SK-N-SH (cell line): ENCODE results near the gene PPP1R36. TPM values are rescaled to one million over a fixed set of nuclear protein-coding genes. Genes with fewer than 3 reads are reported as not detected.

Experiments
- CTCF ChIA-PET: fragments of 300-600, 350-600 bp; formaldehyde crosslinking; extraction: SDS; loops from one replicate; lab custom pipeline; 2021; lab: Yijun Ruan, JAX
- POLR2A ChIA-PET: fragments of 350-600 bp; sonication (Branson Sonifier 250); formaldehyde crosslinking; extraction: SDS; loops from one replicate; lab custom pipeline; 2020; ENCODE audit warnings: antibody characterized with exemption, inconsistent platforms; lab: Yijun Ruan, JAX
- DNase-seq: peaks from one replicate; pipeline ENCODE4 v3.0.0; 2012
- H2AFZ ChIP-seq: fragments of 200-600 bp; sonication (generic); 2 replicates; pipeline ENCODE4 v1.8.1; 2016; ENCODE audit warnings: antibody characterized with exemption, mild to moderate bottlenecking, low read depth
- H3F3A ChIP-seq: fragments of 200-600 bp; sonication (generic); replicated peaks from 2 replicates; pipeline ENCODE3; 2016; ENCODE audit warnings: antibody characterized with exemption, mild to moderate bottlenecking; ENCODE audit not compliant: insufficient read depth
- H3K27ac ChIP-seq, 2 experiments: fragments of 200-500 bp in 1 of 2; fragments of 200-600 bp in 1 of 2; sonication (Bioruptor generic) in 1 of 2; sonication (generic), shearing (Covaris generic) in 1 of 2; 2 replicates each; pipeline versions ENCODE4 v1.5.1 to v1.6.1; 2014 to 2016; ENCODE audit warnings: low read depth in 2 of 2, inconsistent platforms in 1 of 2, low read length in 1 of 2, mild to moderate bottlenecking in 1 of 2, mixed read lengths in 1 of 2
- H3K27me3 ChIP-seq: fragments of 200-600 bp; sonication (generic), shearing (Covaris generic); 2 replicates; pipeline ENCODE4 v1.6.1; 2016; ENCODE audit warnings: mixed run types; ENCODE audit not compliant: insufficient read depth
- H3K36me3 ChIP-seq, 2 experiments: fragments of 200-500 bp in 1 of 2; fragments of 200-600 bp in 1 of 2; sonication (Bioruptor generic) in 1 of 2; sonication (generic) in 1 of 2; replicated peaks in 1 of 2; 2 replicates each; pipeline versions ENCODE3 to v1.5.1; 2014 to 2016; ENCODE audit warnings: low read length in 1 of 2, mild to moderate bottlenecking in 1 of 2; ENCODE audit not compliant: insufficient read depth in 2 of 2, control insufficient read depth in 1 of 2
- H3K4me1 ChIP-seq, 2 experiments: fragments of 200-500 bp in 1 of 2; fragments of 200-600 bp in 1 of 2; sonication (Bioruptor generic) in 1 of 2; sonication (generic), shearing (Covaris generic) in 1 of 2; 2 replicates each; pipeline versions ENCODE4 v1.5.1 to v1.6.1; 2014 to 2016; ENCODE audit warnings: low read depth in 1 of 2, low read length in 1 of 2, mixed run types in 1 of 2; ENCODE audit not compliant: insufficient read depth in 2 of 2, control insufficient read depth in 1 of 2
- H3K4me2 ChIP-seq: fragments of 200-600 bp; sonication (generic), shearing (Covaris generic); 2 replicates; pipeline ENCODE4 v1.6.1; 2017; ENCODE audit warnings: mixed run types
- H3K4me3 ChIP-seq, 2 experiments: fragments of 200-500 bp in 1 of 2; fragments of 200-600 bp in 1 of 2; sonication (Bioruptor generic) in 1 of 2; sonication (generic), shearing (Covaris generic) in 1 of 2; 2 replicates each; pipeline versions ENCODE4 v1.5.1 to v1.8.1; 2014 to 2016; ENCODE audit warnings: low read depth in 2 of 2, inconsistent platforms in 1 of 2, low read length in 1 of 2, mild to moderate bottlenecking in 1 of 2, mixed read lengths in 1 of 2, moderate library complexity in 1 of 2
- H3K79me2 ChIP-seq: fragments of 200-600 bp; sonication (generic); 2 replicates; pipeline ENCODE4 v1.8.1; 2017; ENCODE audit warnings: mild to moderate bottlenecking; ENCODE audit not compliant: insufficient read depth
- H3K9ac ChIP-seq: fragments of 200-600 bp; sonication (generic); 2 replicates; pipeline ENCODE4 v1.6.1; 2017; ENCODE audit warnings: mixed run types
- H3K9me2 ChIP-seq: fragments of 200-600 bp; sonication (generic); 2 replicates; pipeline ENCODE4 v1.6.1; 2017; ENCODE audit warnings: mixed run types
- H3K9me3 ChIP-seq: fragments of 200-600 bp; sonication (generic); 2 replicates; pipeline ENCODE4 v1.6.1; 2017; ENCODE audit warnings: mixed run types, mild to moderate bottlenecking, moderate library complexity
- H4K20me1 ChIP-seq: fragments of 200-600 bp; sonication (generic); 2 replicates; pipeline ENCODE4 v1.6.1; 2017; ENCODE audit warnings: mild to moderate bottlenecking, mixed run types; ENCODE audit not compliant: insufficient read depth
- CHD2 ChIP-seq: fragments of 150-350 bp; IDR thresholded peaks from 2 replicates; pipeline ENCODE4 v1.6.1; 2018; ENCODE audit warnings: low read length; ENCODE audit not compliant: partially characterized antibody
- EZH2phosphoT487 ChIP-seq: fragments of 200-600 bp; sonication (generic); IDR thresholded peaks from 2 replicates; pipeline ENCODE4 v1.6.1; 2017; ENCODE audit warnings: low read depth, mixed run types, mild to moderate bottlenecking, antibody characterized with exemption, moderate library complexity, borderline replicate concordance
- FOXJ3 ChIP-seq: sonication (generic); formaldehyde crosslinking; IDR thresholded peaks from 2 replicates; pipeline ENCODE4 v1.5.1; 2020; ENCODE audit warnings: mild to moderate bottlenecking, missing genetic modification reagents
- GABPA ChIP-seq: IDR thresholded peaks from 2 replicates; pipeline ENCODE4 v1.4.0; 2012; ENCODE audit warnings: low read depth, mild to moderate bottlenecking
- MXI1 ChIP-seq: IDR thresholded peaks from 2 replicates; pipeline ENCODE4 v1.6.1; 2012; ENCODE audit warnings: mild to moderate bottlenecking, low read depth, low read length, improper control_type of control experiment
- RAD21 ChIP-seq: IDR thresholded peaks from 2 replicates; pipeline ENCODE4 v1.6.1; 2012; ENCODE audit warnings: mild to moderate bottlenecking, low read length
- RXRA ChIP-seq: IDR thresholded peaks from 2 replicates; pipeline ENCODE4 v1.4.0; 2012; ENCODE audit warnings: low read depth, mild to moderate bottlenecking, borderline replicate concordance
- SMC3 ChIP-seq: IDR thresholded peaks from 2 replicates; pipeline ENCODE4 v1.6.1; 2012; ENCODE audit warnings: low read depth, low read length, improper control_type of control experiment
- WGBS: methylation state at CpG from one replicate; pipeline ENCODE4 v1.1.6; 2017; ENCODE audit warnings: low lambda C conversion rate; 5-methylcytosine and 5-hydroxymethylcytosine counted together
- polyA plus RNA-seq, 3 experiments: library from polyadenylated mRNA; depleted of rRNA; stranded (reverse); fragments of >200 nt; gene quantifications; 2 replicates each; pipeline ENCODE4 v1.2.3, GENCODE V29; 2012
- TF ChIP-seq, protein P1 (sequence below): fragments of 150-350 bp; IDR thresholded peaks from 2 replicates; pipeline ENCODE4 v1.6.1; 2017; ENCODE audit warnings: antibody characterized with exemption, low read length, low read depth, borderline replicate concordance
- TF ChIP-seq, protein P2 (sequence below): IDR thresholded peaks from 2 replicates; pipeline ENCODE4 v1.4.0; 2012; ENCODE audit warnings: low read depth, borderline replicate concordance
- TF ChIP-seq, protein P3 (sequence below): fragments of 200-600 bp; sonication (generic); IDR thresholded peaks from 2 replicates; pipeline ENCODE4 v1.6.1; 2017; ENCODE audit warnings: antibody characterized with exemption, mild to moderate bottlenecking, moderate library complexity
- TF ChIP-seq, protein P4 (sequence below): IDR thresholded peaks from 2 replicates; pipeline ENCODE4 v1.6.1; 2012; ENCODE audit warnings: mild to moderate bottlenecking, low read depth, low read length, moderate library complexity

PPP1R36 gene
- polyA plus RNA-seq, 1 of the 3 experiments (the other 2 are of a cell fraction): 0.08 TPM

DNA sequence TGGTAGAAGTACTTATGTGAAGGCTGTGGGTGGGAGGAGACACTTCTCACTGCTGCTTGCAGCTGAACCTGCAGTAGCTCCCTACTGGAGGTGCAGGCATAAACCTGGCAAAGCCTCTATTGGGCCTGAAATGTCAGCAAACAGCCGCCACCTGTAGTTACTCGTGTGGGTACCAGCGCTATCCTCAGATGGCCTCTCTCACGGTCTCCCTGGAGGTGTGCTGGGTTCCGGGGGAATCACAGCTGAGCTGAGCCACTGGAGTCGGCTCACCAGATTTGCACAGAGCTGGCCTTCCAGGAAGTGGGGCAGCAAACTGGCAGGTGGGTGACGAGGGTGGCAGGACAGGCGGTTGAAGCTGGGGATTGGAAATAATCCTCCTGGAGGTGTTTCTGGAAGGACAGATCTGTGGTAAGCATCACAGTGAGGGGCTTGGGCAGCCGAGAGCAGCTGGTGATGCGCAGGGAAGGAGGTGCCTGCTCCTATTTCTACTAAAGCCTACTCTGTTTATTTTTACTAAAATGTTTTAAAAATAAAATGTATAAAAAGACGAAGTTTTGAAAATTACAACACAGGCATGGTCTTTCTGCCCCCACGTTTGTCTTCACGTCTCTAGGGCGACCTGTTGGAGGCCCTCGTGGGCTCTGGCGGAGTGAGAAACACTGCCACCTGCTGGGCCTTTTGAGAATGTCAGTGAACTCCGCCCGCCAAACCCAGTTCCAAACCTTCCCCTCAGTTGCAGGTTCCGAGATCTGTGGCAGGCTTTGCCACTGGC is 86.6 kb downstream of the PPP1R36 start:
- Histone ChIP-seq H3F3A (peaks cover 3% of the 10 kb centered on the region), H2AFZ (peak overlapping the region; percentile 82), H3K9me3 (no peaks in the 10 kb centered on the region), H3K79me2 (no peaks in the 10 kb centered on the region), H3K27ac (no peak overlapping the region), H3K4me3 (no peak overlapping the region), H3K27me3 (no peaks in the 10 kb centered on the region), H3K9me2 (no peaks in the 10 kb centered on the region), H3K4me1 (peaks cover 0 to 3% of the 10 kb centered on the region in 2 experiments; a peak in 2 of 4 replicates), H3K4me2 (no peak overlapping the region), H3K9ac (no peak overlapping the region), H3K36me3 (no peaks in the 10 kb centered on the region), H4K20me1 (no peaks in the 10 kb centered on the region)
- ChIA-PET POLR2A (interaction anchor here (1.0 to 1.3 kb wide), 2 partner anchors 96 to 299 kb away, joined by 4 to 5 read pairs; partner anchors contain the start of gene HSPA2), CTCF (interaction anchor here (0.6 to 2.9 kb wide), 72 partner anchors 8 to 1423 kb away, joined by 3 to 64 read pairs (median 4); partner anchors contain the start of genes ESR2, FNTB, HSPA2 and SPTB)
- DNase-seq: peak; percentile 83
- 43% methylated on average over 19 of the region's 19 CpGs for WGBS
- TF ChIP-seq, protein P1, sequence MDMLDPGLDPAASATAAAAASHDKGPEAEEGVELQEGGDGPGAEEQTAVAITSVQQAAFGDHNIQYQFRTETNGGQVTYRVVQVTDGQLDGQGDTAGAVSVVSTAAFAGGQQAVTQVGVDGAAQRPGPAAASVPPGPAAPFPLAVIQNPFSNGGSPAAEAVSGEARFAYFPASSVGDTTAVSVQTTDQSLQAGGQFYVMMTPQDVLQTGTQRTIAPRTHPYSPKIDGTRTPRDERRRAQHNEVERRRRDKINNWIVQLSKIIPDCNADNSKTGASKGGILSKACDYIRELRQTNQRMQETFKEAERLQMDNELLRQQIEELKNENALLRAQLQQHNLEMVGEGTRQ: no peak
- TF ChIP-seq, protein P2, sequence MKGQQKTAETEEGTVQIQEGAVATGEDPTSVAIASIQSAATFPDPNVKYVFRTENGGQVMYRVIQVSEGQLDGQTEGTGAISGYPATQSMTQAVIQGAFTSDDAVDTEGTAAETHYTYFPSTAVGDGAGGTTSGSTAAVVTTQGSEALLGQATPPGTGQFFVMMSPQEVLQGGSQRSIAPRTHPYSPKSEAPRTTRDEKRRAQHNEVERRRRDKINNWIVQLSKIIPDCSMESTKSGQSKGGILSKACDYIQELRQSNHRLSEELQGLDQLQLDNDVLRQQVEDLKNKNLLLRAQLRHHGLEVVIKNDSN: no peak
- TF ChIP-seq MXI1 (0 out of 2 replicates have a peak, but pooled peaks have one; percentile 55), CHD2 (peak; percentile 12), RXRA (no peak), SMC3 (peak; percentile 79), RAD21 (peak; percentile 79)
- TF ChIP-seq, protein P3, sequence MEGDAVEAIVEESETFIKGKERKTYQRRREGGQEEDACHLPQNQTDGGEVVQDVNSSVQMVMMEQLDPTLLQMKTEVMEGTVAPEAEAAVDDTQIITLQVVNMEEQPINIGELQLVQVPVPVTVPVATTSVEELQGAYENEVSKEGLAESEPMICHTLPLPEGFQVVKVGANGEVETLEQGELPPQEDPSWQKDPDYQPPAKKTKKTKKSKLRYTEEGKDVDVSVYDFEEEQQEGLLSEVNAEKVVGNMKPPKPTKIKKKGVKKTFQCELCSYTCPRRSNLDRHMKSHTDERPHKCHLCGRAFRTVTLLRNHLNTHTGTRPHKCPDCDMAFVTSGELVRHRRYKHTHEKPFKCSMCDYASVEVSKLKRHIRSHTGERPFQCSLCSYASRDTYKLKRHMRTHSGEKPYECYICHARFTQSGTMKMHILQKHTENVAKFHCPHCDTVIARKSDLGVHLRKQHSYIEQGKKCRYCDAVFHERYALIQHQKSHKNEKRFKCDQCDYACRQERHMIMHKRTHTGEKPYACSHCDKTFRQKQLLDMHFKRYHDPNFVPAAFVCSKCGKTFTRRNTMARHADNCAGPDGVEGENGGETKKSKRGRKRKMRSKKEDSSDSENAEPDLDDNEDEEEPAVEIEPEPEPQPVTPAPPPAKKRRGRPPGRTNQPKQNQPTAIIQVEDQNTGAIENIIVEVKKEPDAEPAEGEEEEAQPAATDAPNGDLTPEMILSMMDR: peak; percentile 90

- ChIA-PET POLR2A (no interaction called here), CTCF (interaction anchor here (0.6 to 2.9 kb wide), 62 partner anchors 8 to 1423 kb away, joined by 3 to 64 read pairs (median 4); partner anchors contain the start of genes ESR2, FNTB, HSPA2 and SPTB)
- H3K79me2 ChIP-seq: no peaks in the 10 kb centered on the region
- H3K9ac ChIP-seq: no peak overlapping the region
- H3K27me3 ChIP-seq: no peaks in the 10 kb centered on the region
- no peak for DNase-seq
- peaks cover 3% of the 10 kb centered on the region for H3F3A ChIP-seq
- no peaks in the 10 kb centered on the region for H3K9me3 ChIP-seq
- H3K4me1 ChIP-seq: peaks cover 0 to 3% of the 10 kb centered on the region in 2 experiments; a peak in 2 of 4 replicates
- H3K9me2 ChIP-seq: no peaks in the 10 kb centered on the region
- no peaks in the 10 kb centered on the region for H4K20me1 ChIP-seq
- 51% methylated on average over 2 of the region's 2 CpGs for WGBS
- H3K27ac ChIP-seq: no peak overlapping the region
- no peak overlapping the region for H3K4me3 ChIP-seq
- H3K36me3 ChIP-seq: no peaks in the 10 kb centered on the region
- H3K4me2 ChIP-seq: no peak overlapping the region
- TF ChIP-seq SMC3 (no peak), FOXJ3 (CRISPR knock-in tag) (no peak), GABPA (no peak), EZH2phosphoT487 (no peak)
- TF ChIP-seq, protein P3: no peak; the same call in 1 of the 2 replicates
- TF ChIP-seq, protein P4, sequence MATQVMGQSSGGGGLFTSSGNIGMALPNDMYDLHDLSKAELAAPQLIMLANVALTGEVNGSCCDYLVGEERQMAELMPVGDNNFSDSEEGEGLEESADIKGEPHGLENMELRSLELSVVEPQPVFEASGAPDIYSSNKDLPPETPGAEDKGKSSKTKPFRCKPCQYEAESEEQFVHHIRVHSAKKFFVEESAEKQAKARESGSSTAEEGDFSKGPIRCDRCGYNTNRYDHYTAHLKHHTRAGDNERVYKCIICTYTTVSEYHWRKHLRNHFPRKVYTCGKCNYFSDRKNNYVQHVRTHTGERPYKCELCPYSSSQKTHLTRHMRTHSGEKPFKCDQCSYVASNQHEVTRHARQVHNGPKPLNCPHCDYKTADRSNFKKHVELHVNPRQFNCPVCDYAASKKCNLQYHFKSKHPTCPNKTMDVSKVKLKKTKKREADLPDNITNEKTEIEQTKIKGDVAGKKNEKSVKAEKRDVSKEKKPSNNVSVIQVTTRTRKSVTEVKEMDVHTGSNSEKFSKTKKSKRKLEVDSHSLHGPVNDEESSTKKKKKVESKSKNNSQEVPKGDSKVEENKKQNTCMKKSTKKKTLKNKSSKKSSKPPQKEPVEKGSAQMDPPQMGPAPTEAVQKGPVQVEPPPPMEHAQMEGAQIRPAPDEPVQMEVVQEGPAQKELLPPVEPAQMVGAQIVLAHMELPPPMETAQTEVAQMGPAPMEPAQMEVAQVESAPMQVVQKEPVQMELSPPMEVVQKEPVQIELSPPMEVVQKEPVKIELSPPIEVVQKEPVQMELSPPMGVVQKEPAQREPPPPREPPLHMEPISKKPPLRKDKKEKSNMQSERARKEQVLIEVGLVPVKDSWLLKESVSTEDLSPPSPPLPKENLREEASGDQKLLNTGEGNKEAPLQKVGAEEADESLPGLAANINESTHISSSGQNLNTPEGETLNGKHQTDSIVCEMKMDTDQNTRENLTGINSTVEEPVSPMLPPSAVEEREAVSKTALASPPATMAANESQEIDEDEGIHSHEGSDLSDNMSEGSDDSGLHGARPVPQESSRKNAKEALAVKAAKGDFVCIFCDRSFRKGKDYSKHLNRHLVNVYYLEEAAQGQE: no peak
- no peak overlapping the region; the same call in 1 of the 2 replicates for H2AFZ ChIP-seq
Measured at GRCh38 chr14:64636980-64637429, 87.2 kb downstream of the PPP1R36 start.
